Activated CD4-positive, CD25-positive, alpha-beta regulatory T cell (primary cell): Measurements from ENCODE around the gene HDAC11.

ENCODE experiments used
- DNase-seq, 4 experiments: peaks; one replicate each; lab custom pipeline; 2025; lab: John Stamatoyannopoulos, UW

HDAC11 gene

GRCh38 chr3:13525827-13526625 lies 45.9 kb downstream of the HDAC11 start:
- no peak for DNase-seq

DNA sequence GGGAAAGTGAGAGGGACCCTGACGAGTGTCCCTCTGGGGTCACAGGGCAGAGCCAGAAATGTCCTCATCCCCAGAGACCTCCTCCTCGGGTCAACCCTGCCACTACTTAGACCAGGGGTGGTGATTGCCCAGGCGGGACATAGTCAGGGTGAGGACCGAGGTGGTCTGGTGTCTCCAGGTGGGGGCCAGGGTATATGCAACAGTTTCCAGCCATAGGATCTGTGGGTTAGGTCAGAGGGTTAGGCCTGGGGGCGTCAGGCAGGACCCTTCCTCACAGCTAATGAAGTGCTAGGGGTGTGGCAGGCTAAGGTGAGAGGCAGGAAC lies 46.5 kb downstream of the HDAC11 start:
- no peak for DNase-seq

DNA sequence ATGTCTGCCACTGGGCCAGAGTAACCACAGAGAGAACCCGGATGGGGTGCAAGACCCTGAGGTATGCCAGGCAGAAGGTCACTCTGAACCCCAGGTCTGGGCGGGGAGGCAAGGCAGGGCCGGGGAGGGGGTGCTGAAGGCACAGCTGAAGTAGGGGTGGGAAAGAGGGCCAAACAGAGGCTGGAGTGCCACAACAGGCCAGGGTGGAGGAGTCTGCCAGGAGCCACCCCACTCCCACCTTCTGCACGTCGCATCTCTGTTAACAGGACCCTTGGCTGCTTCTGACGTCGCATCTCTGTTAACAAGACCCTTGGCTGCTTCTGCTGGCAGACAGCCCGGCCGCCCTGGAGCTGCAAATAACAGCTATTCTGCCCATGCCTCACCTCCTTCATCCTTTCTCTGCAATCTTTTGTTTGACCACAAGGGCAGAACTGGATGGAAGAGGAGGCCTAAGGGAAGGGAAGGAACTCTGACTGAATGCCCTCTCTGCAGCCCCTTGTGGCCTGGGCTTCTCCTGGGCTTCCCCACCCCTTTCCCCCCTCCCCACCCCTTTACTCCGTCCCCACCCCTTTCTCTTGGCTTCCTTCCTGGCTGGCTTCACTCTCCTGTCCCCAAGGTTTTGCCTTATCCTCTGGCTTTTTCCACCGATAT lies 48.2 kb downstream of the HDAC11 start:
- no peak for DNase-seq

- no peak for DNase-seq
These were observed 49.3 kb downstream of the HDAC11 start for GRCh38 chr3:13529196-13530112.

- DNase-seq, result no peak
These were observed 50.3 kb downstream of the HDAC11 start for GRCh38 chr3:13530241-13531009.

GRCh38 chr3:13532085-13532484 lies 52.0 kb downstream of the HDAC11 start:
- no peak for DNase-seq

- DNase-seq, result no peak
These were observed 52.5 kb downstream of the HDAC11 start for GRCh38 chr3:13532631-13533030.

GRCh38 chr3:13533885-13534301 lies 53.8 kb downstream of the HDAC11 start:
- no peak for DNase-seq

- no peak for DNase-seq
These were observed 55.4 kb downstream of the HDAC11 start for GRCh38 chr3:13535526-13535875.

GRCh38 chr3:13535905-13536304 lies 55.8 kb downstream of the HDAC11 start:
- no peak for DNase-seq

DNA sequence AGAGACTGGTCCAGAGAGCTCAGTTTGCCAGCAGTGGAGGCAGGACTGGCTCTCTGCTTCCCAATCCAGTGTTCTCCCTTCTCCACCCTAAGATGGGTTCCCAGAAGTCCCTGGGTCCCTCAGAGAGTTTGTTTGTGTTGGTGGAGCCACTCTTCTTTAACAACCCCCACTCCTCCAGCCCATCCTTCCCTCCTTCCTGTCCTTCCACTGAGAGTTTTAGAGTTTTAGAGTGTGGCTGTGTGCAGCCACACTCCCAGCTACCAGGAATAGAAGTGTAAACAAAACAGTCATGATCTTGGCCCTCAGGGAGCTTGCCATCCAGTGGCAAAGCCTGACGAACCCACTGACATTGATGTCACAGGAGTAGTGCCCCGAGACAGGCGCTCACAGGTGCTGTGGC lies 56.3 kb downstream of the HDAC11 start:
- DNase-seq, result no peak

DNA sequence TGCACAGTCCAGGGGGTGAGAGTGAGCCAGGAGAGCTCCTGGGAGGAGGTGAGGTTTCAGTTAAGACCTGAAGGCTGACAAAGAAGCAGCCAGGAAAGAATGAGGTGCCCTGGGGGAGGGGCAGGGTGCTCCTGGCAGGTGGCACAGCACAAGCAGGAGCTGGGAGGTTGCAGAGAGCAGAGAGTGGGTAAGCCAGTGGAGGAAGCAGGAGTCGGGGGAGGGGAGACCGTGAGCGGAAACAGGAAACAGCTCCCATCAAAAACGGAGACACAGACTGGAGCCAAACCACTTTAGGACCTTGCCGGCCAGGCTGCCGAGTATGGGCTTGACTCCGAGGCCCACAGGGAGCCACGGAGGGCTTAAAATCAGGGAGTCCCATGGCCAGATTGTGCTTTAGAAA lies 56.7 kb downstream of the HDAC11 start:
- no peak for DNase-seq

GRCh38 chr3:13537244-13537908 lies 57.3 kb downstream of the HDAC11 start:
- no peak for DNase-seq

DNA sequence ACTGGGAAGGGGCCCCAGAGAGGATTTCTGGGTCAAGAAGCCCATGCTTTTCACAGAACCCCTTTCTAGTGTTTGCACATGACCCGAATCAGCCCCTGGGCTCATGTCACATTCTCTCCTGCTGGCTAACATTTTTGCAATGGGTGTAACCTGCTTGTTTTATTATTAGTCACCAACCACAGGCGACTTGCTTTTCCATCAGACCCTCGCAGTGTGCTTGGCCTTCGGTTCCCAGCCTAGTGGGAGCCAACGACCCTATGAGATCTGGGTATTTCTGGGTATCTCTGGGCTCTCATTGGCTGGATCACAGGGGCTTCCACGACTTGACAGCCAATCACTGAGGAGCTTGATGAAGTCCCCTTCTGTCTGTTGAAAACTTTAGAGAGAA lies 57.8 kb downstream of the HDAC11 start:
- DNase-seq, result no peak

DNA sequence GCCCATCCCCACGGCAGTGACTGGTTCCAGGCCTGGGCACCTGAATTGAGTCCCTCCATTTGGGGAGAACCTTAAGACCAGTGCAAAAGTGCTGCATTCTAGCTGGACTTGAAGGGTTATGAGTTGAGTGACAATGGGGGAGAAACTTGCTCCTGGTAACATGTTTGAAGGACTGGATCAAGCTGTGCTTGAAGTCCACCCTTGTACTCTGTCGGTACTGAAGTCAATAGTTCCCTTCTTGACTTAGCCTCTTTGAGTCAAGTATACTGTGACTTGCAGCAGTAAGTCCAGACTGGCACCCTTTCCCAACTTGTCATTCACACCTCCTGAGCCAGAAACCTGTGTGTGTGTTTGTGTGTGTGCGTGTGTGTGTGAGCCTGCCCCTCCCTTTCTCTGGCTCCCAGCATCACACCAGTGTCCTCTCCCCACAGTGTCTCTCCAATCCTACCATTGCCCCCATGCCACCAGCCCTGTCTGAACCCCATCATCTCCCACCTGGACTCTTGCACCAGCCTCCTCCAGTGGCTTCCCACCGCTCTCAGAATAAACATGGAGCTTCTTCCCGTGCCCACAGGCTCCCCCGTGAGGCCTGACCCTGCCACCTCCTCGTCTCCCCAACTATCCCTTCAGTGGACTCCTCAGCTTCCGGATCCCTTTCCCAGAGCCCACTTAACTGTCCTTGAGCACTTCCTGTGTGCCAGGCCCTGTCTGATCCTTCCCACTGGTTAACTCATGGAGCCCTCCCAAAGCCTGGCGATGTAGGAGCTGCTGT lies 58.6 kb downstream of the HDAC11 start:
- DNase-seq, result no peak

DNA sequence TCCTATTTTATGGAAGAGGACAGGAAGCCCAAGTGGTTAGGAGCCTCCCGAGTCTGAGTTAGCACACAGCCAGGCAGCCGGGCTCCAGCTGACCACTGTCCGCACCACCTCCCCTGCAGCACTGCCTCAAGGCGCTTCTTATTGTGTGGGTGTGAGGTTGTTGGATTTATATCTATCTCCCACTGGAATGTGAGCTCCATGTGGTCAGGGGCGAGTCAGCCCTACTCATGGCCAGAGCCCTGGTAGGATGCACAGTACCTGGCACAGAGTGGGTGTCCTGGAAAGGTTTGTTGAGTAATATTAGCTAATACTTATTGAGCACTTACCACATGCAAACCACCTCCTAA lies 59.2 kb downstream of the HDAC11 start:
- DNase-seq, result no peak

GRCh38 chr3:13539671-13540070 lies 59.6 kb downstream of the HDAC11 start:
- no peak for DNase-seq

- DNase-seq, result no peak
These were observed 60.3 kb downstream of the HDAC11 start for GRCh38 chr3:13540297-13540995.

- DNase-seq, result no peak
These were observed 61.6 kb downstream of the HDAC11 start for GRCh38 chr3:13541691-13542090.

- DNase-seq, result no peak
These were observed 62.0 kb downstream of the HDAC11 start for GRCh38 chr3:13542142-13542541.
